Measurements from ENCODE around the gene DNAJC6.

- no peak for TF ChIP-seq CTCF (IDR thresholded peaks at IDR 0.05 in 8 of 11, conservative IDR thresholded peaks at IDR 0.05 in 3 of 11)
- no peak for TF ChIP-seq POLR2AphosphoS5 (IDR thresholded peaks at IDR 0.05)
These were observed 136.5 kb downstream of the DNAJC6 start for GRCh38 chr1:65445837-65446236.

All from spleen (tissue), 7 donors.